NCI-H2196 (cell line): ENCODE data around the gene CEP85L.

ENCODE experiments used
- DNase-seq: peaks from one replicate; lab custom pipeline; 2025; ENCODE audit not compliant: unreplicated experiment; lab: John Stamatoyannopoulos, UW

The CEP85L gene

GRCh38 chr6:118651282-118652050, at the start of gene CEP85L:
CEP85L (minus strand) TSS chr6:118651591; CDS start chr6:118651269, 322 bp downstream.
- peak; percentile 83 for DNase-seq

- no peak for DNase-seq
Observed at GRCh38 chr6:118700531-118700930, 49.1 kb upstream of the CEP85L start.

- no peak for DNase-seq
Observed at GRCh38 chr6:118697554-118697953, 46.2 kb upstream of the CEP85L start.

- no peak for DNase-seq
Observed at GRCh38 chr6:118696271-118696670, 44.9 kb upstream of the CEP85L start.

- DNase-seq: no peak
Observed at GRCh38 chr6:118693562-118693961, 42.2 kb upstream of the CEP85L start.

GRCh38 chr6:118685823-118686449, 34.5 kb upstream of the CEP85L start:
- no peak for DNase-seq

- no peak for DNase-seq
Observed at GRCh38 chr6:118683881-118684872, 32.8 kb upstream of the CEP85L start.

- no peak for DNase-seq
Observed at GRCh38 chr6:118680452-118681095, 29.2 kb upstream of the CEP85L start.

- DNase-seq: no peak
Observed at GRCh38 chr6:118679327-118679901, 28.0 kb upstream of the CEP85L start.

GRCh38 chr6:118678866-118679265, 27.5 kb upstream of the CEP85L start:
- DNase-seq: no peak

GRCh38 chr6:118677193-118677592, 25.8 kb upstream of the CEP85L start:
- DNase-seq: no peak

GRCh38 chr6:118675225-118675624, 23.8 kb upstream of the CEP85L start:
- DNase-seq: no peak

GRCh38 chr6:118674772-118675171, 23.4 kb upstream of the CEP85L start:
- DNase-seq: no peak

- DNase-seq: no peak
Observed at GRCh38 chr6:118672678-118673077, 21.3 kb upstream of the CEP85L start.

- no peak for DNase-seq
Observed at GRCh38 chr6:118669561-118669960, 18.2 kb upstream of the CEP85L start.

- DNase-seq: no peak
Observed at GRCh38 chr6:118668761-118669385, 17.5 kb upstream of the CEP85L start.

- no peak for DNase-seq
Observed at GRCh38 chr6:118667988-118668387, 16.6 kb upstream of the CEP85L start.

- DNase-seq: no peak
Observed at GRCh38 chr6:118665011-118665410, 13.6 kb upstream of the CEP85L start.

- no peak for DNase-seq
Observed at GRCh38 chr6:118663993-118664985, 12.9 kb upstream of the CEP85L start.
